Liver (tissue), 9 donors: ENCODE data around the gene RPS23. TPM values are rescaled to one million over a fixed set of nuclear protein-coding genes. Genes with fewer than 3 reads are reported as not detected.

Experiments
- DNase-seq: peaks from one replicate; pipeline ENCODE4 v3.0.0-alpha.2; 2017; ENCODE audit warnings: low spot score
- H3K27ac ChIP-seq, 2 donors: one replicate each; pipeline ENCODE4 v1.7.0; 2013; ENCODE audit warnings: inconsistent platforms in 2 of 2, low read length in 2 of 2, control low read depth in 1 of 2, low read depth in 1 of 2, mild to moderate bottlenecking in 1 of 2
- H3K27me3 ChIP-seq, 4 donors: one replicate each; pipeline versions ENCODE4 v1.6.1 to v1.7.0; 2013; ENCODE audit warnings: low read length in 3 of 4, inconsistent platforms in 1 of 4, mild to moderate bottlenecking in 1 of 4, moderate library complexity in 1 of 4; ENCODE audit not compliant: control insufficient read depth in 4 of 4, insufficient read depth in 4 of 4
- H3K36me3 ChIP-seq, 4 donors: one replicate each; pipeline versions ENCODE4 v1.6.1 to v1.7.0; 2013; ENCODE audit warnings: low read length in 3 of 4, mild to moderate bottlenecking in 3 of 4, low read depth in 1 of 4, moderate library complexity in 1 of 4; ENCODE audit not compliant: control insufficient read depth in 4 of 4, insufficient read depth in 3 of 4
- H3K4me1 ChIP-seq, 4 donors: one replicate each; pipeline versions ENCODE4 v1.6.1 to v1.7.0; 2013; ENCODE audit warnings: low read length in 3 of 4, mild to moderate bottlenecking in 3 of 4, moderate library complexity in 1 of 4; ENCODE audit not compliant: control insufficient read depth in 4 of 4, insufficient read depth in 4 of 4
- H3K4me3 ChIP-seq, 3 donors: one replicate each; pipeline versions ENCODE4 v1.6.1 to v1.7.0; 2013; ENCODE audit warnings: low read length in 3 of 3, control low read depth in 1 of 3, low read depth in 1 of 3, mild to moderate bottlenecking in 1 of 3
- H3K9ac ChIP-seq, 2 donors: one replicate each; pipeline ENCODE4 v1.7.0; 2013; ENCODE audit warnings: low read length in 2 of 2, mild to moderate bottlenecking in 2 of 2, moderate library complexity in 2 of 2, control low read depth in 1 of 2, low read depth in 1 of 2
- H3K9me3 ChIP-seq, 4 donors: one replicate each; pipeline versions ENCODE4 v1.6.1 to v1.7.0; 2013; ENCODE audit warnings: low read length in 3 of 4; ENCODE audit not compliant: control insufficient read depth in 4 of 4
- EGR1 ChIP-seq, 2 donors: IDR thresholded peaks; 2 replicates each; pipeline ENCODE4 v1.6.1; 2016 to 2018; ENCODE audit warnings: antibody characterized with exemption in 2 of 2, low read depth in 2 of 2
- FOXA1 ChIP-seq: IDR thresholded peaks from 2 replicates; pipeline ENCODE4 v1.6.1; 2016; ENCODE audit warnings: antibody characterized with exemption
- FOXA2 ChIP-seq: IDR thresholded peaks from 2 replicates; pipeline ENCODE4 v1.6.1; 2016; ENCODE audit warnings: antibody characterized with exemption
- GABPA ChIP-seq, 2 donors: IDR thresholded peaks in 1 of 2; conservative IDR thresholded peaks in 1 of 2; 2 replicates each; pipeline ENCODE4 v1.6.1; 2016; ENCODE audit warnings: antibody characterized with exemption in 2 of 2, mild to moderate bottlenecking in 1 of 2, moderate library complexity in 1 of 2
- HNF4A ChIP-seq, 2 donors: conservative IDR thresholded peaks; 2 replicates each; pipeline ENCODE4 v1.6.1; 2016; ENCODE audit warnings: antibody characterized with exemption in 2 of 2, mild to moderate bottlenecking in 2 of 2
- HNF4G ChIP-seq: IDR thresholded peaks from 2 replicates; pipeline ENCODE4 v1.6.1; 2016; ENCODE audit warnings: antibody characterized with exemption
- JUND ChIP-seq, 2 donors: IDR thresholded peaks; 2 replicates each; pipeline ENCODE4 v1.6.1; 2016; ENCODE audit warnings: antibody characterized with exemption in 2 of 2
- NR2F2 ChIP-seq: IDR thresholded peaks from 2 replicates; pipeline ENCODE4 v1.6.1; 2016; ENCODE audit warnings: antibody characterized with exemption
- RAD21 ChIP-seq, 2 donors: IDR thresholded peaks; 2 replicates each; pipeline ENCODE4 v1.6.1; 2016; ENCODE audit warnings: antibody characterized with exemption in 2 of 2, mild to moderate bottlenecking in 2 of 2
- REST ChIP-seq: IDR thresholded peaks from 2 replicates; pipeline ENCODE4 v1.6.1; 2016; ENCODE audit warnings: antibody characterized with exemption, mild to moderate bottlenecking
- RXRA ChIP-seq, 2 donors: IDR thresholded peaks; 2 replicates each; pipeline ENCODE4 v1.6.1; 2017 to 2018; ENCODE audit warnings: antibody characterized with exemption in 2 of 2, mild to moderate bottlenecking in 1 of 2
- SP1 ChIP-seq: IDR thresholded peaks from 2 replicates; pipeline ENCODE4 v1.6.1; 2018; ENCODE audit warnings: antibody characterized with exemption, mild to moderate bottlenecking
- TAF1 ChIP-seq: conservative IDR thresholded peaks from 2 replicates; pipeline ENCODE4 v1.6.1; 2016; ENCODE audit warnings: antibody characterized with exemption, mild to moderate bottlenecking
- YY1 ChIP-seq: IDR thresholded peaks from 2 replicates; pipeline ENCODE4 v1.6.1; 2016; ENCODE audit warnings: antibody characterized with exemption, mild to moderate bottlenecking
- ZBTB33 ChIP-seq: IDR thresholded peaks from 2 replicates; pipeline ENCODE4 v1.6.1; 2016; ENCODE audit warnings: antibody characterized with exemption
- polyA plus RNA-seq, 2 donors: library from polyadenylated mRNA; stranded (reverse) in 1 of 2; unstranded in 1 of 2; fragments of 200-250 nt in 1 of 2; fragments of >200 nt in 1 of 2; fragmentation: Nextera tagmentation in 1 of 2; extraction: Ambion mirVana in 1 of 2; gene quantifications; one replicate each; pipeline versions ENCODE4 v1.2.1 to v1.2.3, GENCODE V29; 2013 to 2015
- total RNA-seq, 2 donors: library from RNA; depleted of rRNA; stranded (reverse); fragments of >200 nt; gene quantifications; one replicate each; pipeline ENCODE4 v1.2.3, GENCODE V29; 2014
- TF ChIP-seq, protein P1 (sequence below): IDR thresholded peaks from 2 replicates; pipeline ENCODE4 v1.6.1; 2016; ENCODE audit warnings: antibody characterized with exemption
- TF ChIP-seq, protein P2 (sequence below): fragments of 150-350 bp; IDR thresholded peaks from 2 replicates; pipeline ENCODE4 v1.5.1; 2017; ENCODE audit warnings: improper control_type of control experiment, low read depth, low read length; ENCODE audit not compliant: missing input control
- TF ChIP-seq, protein P3 (sequence below): IDR thresholded peaks from 2 replicates; pipeline ENCODE4 v1.6.1; 2016; ENCODE audit warnings: antibody characterized with exemption
- donor health status: healthy.
- donor health status: healthy.
- donor health status: healthy.
- donor health status: healthy.
- donor health status: healthy.

Gene RPS23
- total and polyA plus RNA-seq, 4 donors, result 447 to 1,610 (median 618) TPM

- TF ChIP-seq REST, result no peak
- TF ChIP-seq, protein P1, sequence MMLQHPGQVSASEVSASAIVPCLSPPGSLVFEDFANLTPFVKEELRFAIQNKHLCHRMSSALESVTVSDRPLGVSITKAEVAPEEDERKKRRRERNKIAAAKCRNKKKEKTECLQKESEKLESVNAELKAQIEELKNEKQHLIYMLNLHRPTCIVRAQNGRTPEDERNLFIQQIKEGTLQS, result no peak
These were observed 22.3 kb downstream of the RPS23 start (continued) for GRCh38 chr5:82255844-82256243.

GRCh38 chr5:82252744-82253143, 25.4 kb downstream of the RPS23 start:
- no peak for DNase-seq
- no peak overlapping the region for H3K4me3 ChIP-seq
- H3K4me1 ChIP-seq, result no peaks in the 10 kb centered on the region
- H3K9ac ChIP-seq, result no peak overlapping the region
- peaks cover 0 to 2% (median 0%) of the 10 kb centered on the region in 4 donors for H3K9me3 ChIP-seq
- no peaks in the 10 kb centered on the region for H3K36me3 ChIP-seq
- no peaks in the 10 kb centered on the region for H3K27me3 ChIP-seq
- no peak overlapping the region for H3K27ac ChIP-seq
- TF ChIP-seq EGR1 (IDR thresholded peaks at IDR 0.05; ENCODE audit: low read depth in 2 of 2), result no peak
- TF ChIP-seq HNF4G, result no peak
- no peak for TF ChIP-seq FOXA2
- TF ChIP-seq RXRA (IDR thresholded peaks at IDR 0.05), result no peak
- TF ChIP-seq FOXA1, result no peak
- no peak for TF ChIP-seq RAD21 (IDR thresholded peaks at IDR 0.05)
- TF ChIP-seq REST, result no peak
- TF ChIP-seq ZBTB33, result no peak
- no peak for TF ChIP-seq TAF1
- TF ChIP-seq HNF4A (conservative IDR thresholded peaks at IDR 0.05), result no peak
- TF ChIP-seq, protein P2, sequence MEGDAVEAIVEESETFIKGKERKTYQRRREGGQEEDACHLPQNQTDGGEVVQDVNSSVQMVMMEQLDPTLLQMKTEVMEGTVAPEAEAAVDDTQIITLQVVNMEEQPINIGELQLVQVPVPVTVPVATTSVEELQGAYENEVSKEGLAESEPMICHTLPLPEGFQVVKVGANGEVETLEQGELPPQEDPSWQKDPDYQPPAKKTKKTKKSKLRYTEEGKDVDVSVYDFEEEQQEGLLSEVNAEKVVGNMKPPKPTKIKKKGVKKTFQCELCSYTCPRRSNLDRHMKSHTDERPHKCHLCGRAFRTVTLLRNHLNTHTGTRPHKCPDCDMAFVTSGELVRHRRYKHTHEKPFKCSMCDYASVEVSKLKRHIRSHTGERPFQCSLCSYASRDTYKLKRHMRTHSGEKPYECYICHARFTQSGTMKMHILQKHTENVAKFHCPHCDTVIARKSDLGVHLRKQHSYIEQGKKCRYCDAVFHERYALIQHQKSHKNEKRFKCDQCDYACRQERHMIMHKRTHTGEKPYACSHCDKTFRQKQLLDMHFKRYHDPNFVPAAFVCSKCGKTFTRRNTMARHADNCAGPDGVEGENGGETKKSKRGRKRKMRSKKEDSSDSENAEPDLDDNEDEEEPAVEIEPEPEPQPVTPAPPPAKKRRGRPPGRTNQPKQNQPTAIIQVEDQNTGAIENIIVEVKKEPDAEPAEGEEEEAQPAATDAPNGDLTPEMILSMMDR, result no peak
- no peak for TF ChIP-seq JUND (IDR thresholded peaks at IDR 0.05)
- no peak for TF ChIP-seq NR2F2
- TF ChIP-seq SP1, result no peak
- TF ChIP-seq YY1, result no peak
- TF ChIP-seq, protein P3, sequence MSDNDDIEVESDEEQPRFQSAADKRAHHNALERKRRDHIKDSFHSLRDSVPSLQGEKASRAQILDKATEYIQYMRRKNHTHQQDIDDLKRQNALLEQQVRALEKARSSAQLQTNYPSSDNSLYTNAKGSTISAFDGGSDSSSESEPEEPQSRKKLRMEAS, result no peak
- TF ChIP-seq, protein P1, result no peak
- no peak for TF ChIP-seq GABPA (IDR thresholded peaks at IDR 0.05 in 1 of 2, conservative IDR thresholded peaks at IDR 0.05 in 1 of 2)
